Measurements from ENCODE around the gene RPTOR. TPM values are rescaled to one million over a fixed set of nuclear protein-coding genes. Genes with fewer than 3 reads are reported as not detected.

The RPTOR gene
- total RNA-seq, 1 donor: 29.8 TPM

DNA sequence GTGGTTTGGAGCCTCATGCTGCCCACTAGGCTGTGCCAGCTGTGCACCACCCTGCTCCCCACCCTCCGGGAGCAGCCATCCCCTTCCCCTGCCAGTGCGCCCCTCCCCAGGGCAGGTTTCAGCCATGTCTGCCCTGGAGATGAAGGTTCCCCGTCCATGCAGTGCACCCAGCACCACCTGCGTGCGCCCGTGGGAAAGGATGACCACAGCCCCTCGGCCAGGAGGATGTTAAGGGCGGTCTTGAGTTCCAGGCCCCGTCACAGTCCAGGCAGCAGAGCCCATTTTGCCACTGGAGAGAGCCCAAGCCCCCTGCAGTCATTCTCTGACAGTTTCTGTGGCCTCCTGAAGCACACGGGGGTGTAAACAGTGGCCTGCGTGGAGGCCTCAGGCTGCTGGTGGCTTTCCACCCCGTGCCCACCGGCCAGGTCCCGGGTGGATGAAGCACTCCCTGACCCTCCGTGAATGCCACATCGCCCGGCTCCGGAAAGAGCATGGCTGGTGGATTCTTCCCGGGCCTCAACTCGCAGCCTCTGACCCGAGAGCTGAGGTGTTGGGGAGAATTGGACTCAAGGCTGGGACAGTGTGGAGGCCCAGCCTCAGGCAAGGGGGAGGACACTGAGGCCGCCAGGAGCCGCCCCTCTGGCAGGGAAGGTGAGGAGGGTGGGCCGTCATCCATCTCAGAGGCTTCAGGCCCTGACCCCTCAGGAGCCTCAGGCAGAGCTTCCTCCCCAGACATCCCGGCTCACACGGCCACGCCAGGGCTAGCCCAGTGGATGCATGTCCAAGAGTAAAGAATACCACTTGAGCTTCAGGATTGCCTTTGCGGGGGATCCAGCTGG lies 377.3 kb downstream of the RPTOR start:
- no peaks in the 10 kb centered on the region for H3K27me3 ChIP-seq (ENCODE audit: insufficient read depth, low read length)
- H3K4me3 ChIP-seq (ENCODE audit: low read length): no peak overlapping the region
- H3K4me1 ChIP-seq (ENCODE audit: insufficient read depth, low read length): no peaks in the 10 kb centered on the region
- no peaks in the 10 kb centered on the region for H3K9me3 ChIP-seq (ENCODE audit: low read depth, low read length)

DNA sequence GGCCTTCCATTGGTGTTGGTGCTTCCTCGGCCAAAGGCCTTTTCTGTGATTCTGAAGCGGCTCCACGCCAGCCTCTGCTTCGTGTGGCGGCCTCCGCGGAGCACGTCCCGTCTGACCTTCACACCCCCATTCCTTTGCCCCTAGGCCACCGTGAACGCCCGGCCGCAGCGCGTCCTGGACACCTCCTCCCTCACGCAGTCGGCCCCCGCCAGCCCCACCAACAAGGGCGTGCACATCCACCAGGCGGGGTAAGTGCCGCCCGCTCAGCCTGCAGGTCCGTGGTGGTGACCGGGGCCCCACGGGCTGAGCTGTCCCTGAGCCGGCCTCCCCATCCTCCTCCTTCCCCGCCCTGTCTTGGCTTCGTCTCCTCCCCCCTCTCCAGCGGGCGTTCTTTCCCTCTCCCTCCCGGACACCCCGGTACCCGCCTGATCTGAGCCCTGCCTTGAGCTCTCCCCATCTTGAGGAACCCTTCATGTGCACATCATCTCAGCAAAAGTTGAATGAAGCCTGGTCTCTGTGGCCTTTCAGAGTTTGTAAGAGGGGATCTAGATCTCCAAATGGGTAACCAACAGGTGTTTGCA lies 378.0 kb downstream of the RPTOR start:
- Histone ChIP-seq H3K9me3 (ENCODE audit: low read depth, low read length) (no peaks in the 10 kb centered on the region), H3K27me3 (ENCODE audit: insufficient read depth, low read length) (no peaks in the 10 kb centered on the region), H3K4me1 (ENCODE audit: insufficient read depth, low read length) (no peaks in the 10 kb centered on the region), H3K4me3 (ENCODE audit: low read length) (no peak overlapping the region)

DNA sequence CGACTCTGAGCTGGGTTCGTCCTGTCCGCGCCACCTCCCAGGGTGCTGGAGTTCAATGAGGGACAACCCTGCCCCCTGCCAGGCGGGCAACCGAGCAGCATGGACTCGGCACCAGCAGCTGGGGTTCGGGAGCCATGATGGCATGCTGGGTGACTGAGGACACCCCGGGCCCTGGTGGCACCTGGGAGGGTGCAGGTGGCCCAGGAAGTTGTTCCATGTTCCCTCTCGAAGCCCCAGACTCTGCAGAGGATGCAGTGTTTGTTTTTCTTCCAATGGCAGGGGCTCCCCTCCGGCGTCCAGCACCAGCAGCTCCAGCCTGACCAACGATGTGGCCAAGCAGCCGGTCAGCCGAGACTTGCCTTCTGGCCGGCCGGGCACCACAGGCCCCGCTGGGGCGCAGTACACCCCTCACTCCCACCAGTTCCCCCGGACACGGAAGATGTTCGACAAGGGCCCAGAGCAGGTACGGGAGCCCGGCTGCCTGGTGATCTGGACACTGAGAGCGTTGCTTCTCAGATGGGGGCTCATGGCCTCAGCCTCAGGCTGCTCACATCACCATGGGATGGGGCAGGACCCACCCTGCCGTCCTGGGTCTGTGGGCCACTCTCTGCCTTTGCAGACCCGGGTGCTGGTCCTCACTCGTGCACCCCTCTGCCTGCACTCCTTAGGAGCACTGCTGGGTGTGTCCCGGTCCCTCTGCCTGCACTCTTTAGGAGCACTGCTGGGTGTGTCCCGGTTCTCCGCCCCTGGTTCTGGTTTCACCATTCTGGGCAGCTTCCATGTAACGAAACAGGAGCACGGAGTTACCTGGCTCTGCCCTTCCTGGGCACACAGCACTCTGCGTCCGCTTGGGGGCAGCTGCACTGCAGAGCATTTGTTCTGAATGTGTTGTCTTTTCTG lies 378.8 kb downstream of the RPTOR start:
- no peak overlapping the region for H3K4me3 ChIP-seq (ENCODE audit: low read length)
- H3K27me3 ChIP-seq (ENCODE audit: insufficient read depth, low read length): no peaks in the 10 kb centered on the region
- no peaks in the 10 kb centered on the region for H3K4me1 ChIP-seq (ENCODE audit: insufficient read depth, low read length)
- no peaks in the 10 kb centered on the region for H3K9me3 ChIP-seq (ENCODE audit: low read depth, low read length)

DNA sequence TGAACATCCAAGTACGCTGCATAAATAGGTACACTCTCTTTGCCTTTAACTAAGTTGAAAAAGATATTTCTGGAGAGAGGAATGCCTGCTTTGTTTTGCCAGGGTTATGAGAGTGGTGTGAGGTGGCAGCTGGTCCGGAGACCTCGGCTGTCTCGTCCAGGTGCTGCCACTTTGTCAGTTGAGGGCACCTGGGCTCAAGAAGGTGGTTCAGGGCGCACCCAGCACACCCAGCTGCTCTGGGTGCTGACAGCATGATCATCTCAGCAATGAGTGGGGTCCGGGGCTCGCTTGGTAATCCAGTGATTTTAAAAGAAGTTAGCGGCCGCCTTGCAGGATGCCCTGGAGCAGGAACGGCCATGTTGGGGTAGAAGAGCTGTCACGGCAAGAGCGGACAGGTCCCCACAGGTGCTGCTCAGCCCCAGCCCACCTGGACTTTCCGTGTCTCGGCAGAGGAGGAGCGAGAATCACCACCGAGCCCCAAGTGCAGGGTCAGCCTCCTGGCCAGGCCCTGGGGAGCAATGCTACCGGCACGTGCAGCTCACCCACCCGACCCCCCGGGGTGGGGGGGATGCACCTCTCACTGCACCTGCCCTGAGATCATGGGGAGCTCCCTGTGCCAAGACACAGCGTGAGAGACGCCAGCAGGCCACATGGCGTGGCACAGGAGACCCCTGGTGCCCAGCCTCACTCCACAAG lies 379.6 kb downstream of the RPTOR start:
- H3K27me3 ChIP-seq (ENCODE audit: insufficient read depth, low read length): no peaks in the 10 kb centered on the region
- H3K9me3 ChIP-seq (ENCODE audit: low read depth, low read length): no peaks in the 10 kb centered on the region
- H3K4me3 ChIP-seq (ENCODE audit: low read length): no peak overlapping the region
- no peaks in the 10 kb centered on the region for H3K4me1 ChIP-seq (ENCODE audit: insufficient read depth, low read length)

DNA sequence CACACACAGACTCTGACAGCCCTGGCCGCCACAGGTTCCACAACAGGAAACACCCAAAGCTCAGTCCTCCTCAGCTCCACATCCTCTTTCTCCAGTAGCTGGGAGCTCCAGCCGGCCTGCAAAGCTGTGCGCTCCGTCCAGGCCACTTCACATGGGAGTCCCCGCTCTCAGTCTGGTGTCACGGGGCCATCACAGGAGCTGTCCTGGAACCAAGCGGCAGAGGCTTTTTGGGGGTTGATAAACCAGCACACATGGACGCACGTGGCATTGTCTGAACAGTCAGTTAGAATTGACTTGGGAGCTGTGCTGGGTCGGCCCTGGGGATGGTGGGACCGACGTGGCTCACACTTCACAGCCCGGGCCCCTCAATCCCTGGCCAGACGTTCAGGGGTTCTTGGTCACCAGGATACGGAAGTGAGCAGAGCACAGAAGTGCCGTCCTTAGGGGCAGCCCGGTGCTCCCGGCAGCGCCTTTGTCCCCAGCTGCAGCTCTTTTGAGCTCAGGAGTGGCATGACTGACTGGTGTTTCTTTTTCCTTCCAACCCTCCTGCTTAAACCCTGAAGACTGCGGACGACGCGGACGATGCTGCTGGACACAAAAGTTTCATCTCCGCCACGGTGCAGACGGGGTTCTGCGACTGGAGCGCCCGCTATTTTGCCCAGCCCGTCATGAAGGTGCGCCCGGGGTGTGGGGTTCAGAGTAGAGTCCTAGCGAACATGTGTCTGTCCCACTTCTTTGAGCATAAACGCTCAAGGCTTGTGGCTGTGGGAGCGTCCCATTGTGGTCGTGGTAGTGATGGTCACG lies 380.4 kb downstream of the RPTOR start:
- H3K27me3 ChIP-seq (ENCODE audit: insufficient read depth, low read length): no peaks in the 10 kb centered on the region
- H3K9me3 ChIP-seq (ENCODE audit: low read depth, low read length): no peaks in the 10 kb centered on the region
- H3K4me1 ChIP-seq (ENCODE audit: insufficient read depth, low read length): no peaks in the 10 kb centered on the region
- H3K4me3 ChIP-seq (ENCODE audit: low read length): no peak overlapping the region

DNA sequence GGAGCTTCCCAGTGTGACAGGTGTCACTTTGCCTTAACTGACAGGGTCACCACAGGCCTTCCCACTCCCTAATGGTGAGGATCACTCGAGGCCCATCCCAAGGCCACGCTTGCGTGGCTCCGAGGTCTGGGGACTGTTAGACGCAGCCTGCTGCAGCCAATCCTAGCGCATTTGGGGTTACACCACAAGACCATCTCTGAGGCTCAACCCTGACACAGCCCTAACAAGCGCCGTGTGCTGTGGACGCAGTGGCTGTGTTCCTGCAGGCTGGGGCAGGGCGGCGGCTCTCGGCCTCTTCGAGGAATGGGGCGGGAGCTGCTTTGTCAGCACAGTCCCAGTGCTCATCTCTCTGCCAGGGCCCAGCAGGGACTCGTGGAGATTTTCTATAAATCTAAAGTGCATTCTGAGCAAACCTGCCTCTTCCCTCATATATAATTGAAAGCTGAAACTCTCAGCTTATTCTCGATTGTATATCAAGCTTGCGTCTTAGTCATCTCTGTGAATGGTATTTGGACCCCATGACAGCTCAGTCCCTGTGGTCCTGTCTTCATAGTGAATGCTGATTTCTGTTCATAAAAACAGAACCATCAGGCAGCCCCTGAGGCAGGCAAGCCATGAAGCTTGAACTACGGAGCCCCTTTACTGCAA lies 381.2 kb downstream of the RPTOR start:
- no peaks in the 10 kb centered on the region for H3K9me3 ChIP-seq (ENCODE audit: low read depth, low read length)
- H3K4me3 ChIP-seq (ENCODE audit: low read length): no peak overlapping the region
- no peaks in the 10 kb centered on the region for H3K4me1 ChIP-seq (ENCODE audit: insufficient read depth, low read length)
- no peaks in the 10 kb centered on the region for H3K27me3 ChIP-seq (ENCODE audit: insufficient read depth, low read length)

DNA sequence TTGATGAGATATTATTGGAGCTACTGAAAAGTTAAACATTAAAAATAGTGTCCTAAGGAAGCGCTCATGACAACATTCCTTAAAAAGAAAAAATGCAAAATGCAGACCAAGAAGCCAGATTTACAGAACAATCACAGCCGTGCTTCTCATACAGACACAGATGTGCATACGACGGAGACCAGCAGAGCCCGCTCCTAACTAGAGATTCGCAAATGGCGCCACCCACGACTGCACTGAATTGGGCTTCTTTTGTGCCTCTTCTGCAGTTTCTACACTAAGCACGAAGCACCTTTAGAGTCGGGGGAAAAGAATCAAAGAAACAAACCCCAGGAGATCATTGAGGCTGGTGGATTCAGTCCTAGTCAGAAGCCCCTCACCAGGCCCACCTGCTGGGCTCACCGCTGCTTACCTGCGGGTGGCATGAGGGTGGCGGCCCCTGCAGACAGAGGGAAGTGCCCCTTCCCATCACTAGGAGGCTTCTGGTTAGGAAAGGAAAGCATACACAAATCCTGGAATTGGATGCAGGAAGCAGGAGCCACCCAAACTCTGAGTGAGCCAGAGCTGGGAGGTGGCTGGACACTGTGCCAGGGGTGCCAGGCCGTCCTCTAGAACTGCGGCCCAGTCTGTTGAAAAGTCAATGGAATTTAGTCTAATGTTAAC lies 382.1 kb downstream of the RPTOR start:
- H3K4me1 ChIP-seq (ENCODE audit: insufficient read depth, low read length): no peaks in the 10 kb centered on the region
- H3K4me3 ChIP-seq (ENCODE audit: low read length): no peak overlapping the region
- H3K9me3 ChIP-seq (ENCODE audit: low read depth, low read length): no peaks in the 10 kb centered on the region
- H3K27me3 ChIP-seq (ENCODE audit: insufficient read depth, low read length): no peaks in the 10 kb centered on the region

DNA sequence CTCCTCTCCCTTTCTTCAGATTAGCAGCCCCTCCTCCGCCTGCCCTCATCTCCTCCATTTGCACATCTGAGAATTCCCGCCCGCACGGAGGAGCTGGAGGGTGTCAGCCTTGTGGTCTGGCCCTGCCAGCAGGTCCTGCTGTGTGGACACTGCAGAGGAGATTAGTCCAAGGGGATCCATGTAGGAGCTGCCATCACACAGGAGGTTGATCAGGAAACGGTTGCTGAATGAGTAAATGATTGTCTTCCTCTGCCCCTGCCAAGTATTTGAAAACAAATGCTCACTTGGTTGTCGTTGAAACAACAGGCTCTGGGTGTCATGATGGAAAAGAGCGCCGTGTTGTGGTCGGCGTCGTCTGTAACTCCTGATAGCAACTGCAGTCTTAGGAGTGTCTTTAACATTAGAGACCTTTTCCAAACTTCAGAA lies 383.2 kb downstream of the RPTOR start:
- Histone ChIP-seq H3K27me3 (ENCODE audit: insufficient read depth, low read length) (no peaks in the 10 kb centered on the region), H3K4me3 (ENCODE audit: low read length) (no peak overlapping the region), H3K9me3 (ENCODE audit: low read depth, low read length) (no peaks in the 10 kb centered on the region), H3K4me1 (ENCODE audit: insufficient read depth, low read length) (no peaks in the 10 kb centered on the region)

DNA sequence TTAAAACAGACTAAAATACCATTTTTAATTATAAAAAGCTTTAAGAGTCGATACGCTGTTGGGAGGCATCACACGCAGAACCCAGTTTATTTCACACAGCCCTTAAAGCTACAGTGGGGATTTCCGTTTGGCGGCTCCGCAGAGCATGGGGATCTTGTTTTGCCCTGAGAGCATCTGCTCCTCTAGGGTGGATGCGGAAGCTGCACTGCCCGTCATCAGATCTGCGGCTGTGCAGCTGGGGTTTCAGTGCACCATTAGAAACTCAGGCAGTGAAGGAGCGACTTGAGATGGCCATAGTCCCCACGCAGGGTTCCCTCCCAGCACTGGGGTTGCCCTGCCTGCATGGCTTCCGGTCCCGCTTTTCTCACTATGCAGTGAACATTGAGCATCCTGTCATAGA lies 384.8 kb downstream of the RPTOR start:
- Histone ChIP-seq H3K9me3 (ENCODE audit: low read depth, low read length) (no peaks in the 10 kb centered on the region), H3K27me3 (ENCODE audit: insufficient read depth, low read length) (no peaks in the 10 kb centered on the region), H3K4me3 (ENCODE audit: low read length) (no peak overlapping the region), H3K4me1 (ENCODE audit: insufficient read depth, low read length) (no peaks in the 10 kb centered on the region)

DNA sequence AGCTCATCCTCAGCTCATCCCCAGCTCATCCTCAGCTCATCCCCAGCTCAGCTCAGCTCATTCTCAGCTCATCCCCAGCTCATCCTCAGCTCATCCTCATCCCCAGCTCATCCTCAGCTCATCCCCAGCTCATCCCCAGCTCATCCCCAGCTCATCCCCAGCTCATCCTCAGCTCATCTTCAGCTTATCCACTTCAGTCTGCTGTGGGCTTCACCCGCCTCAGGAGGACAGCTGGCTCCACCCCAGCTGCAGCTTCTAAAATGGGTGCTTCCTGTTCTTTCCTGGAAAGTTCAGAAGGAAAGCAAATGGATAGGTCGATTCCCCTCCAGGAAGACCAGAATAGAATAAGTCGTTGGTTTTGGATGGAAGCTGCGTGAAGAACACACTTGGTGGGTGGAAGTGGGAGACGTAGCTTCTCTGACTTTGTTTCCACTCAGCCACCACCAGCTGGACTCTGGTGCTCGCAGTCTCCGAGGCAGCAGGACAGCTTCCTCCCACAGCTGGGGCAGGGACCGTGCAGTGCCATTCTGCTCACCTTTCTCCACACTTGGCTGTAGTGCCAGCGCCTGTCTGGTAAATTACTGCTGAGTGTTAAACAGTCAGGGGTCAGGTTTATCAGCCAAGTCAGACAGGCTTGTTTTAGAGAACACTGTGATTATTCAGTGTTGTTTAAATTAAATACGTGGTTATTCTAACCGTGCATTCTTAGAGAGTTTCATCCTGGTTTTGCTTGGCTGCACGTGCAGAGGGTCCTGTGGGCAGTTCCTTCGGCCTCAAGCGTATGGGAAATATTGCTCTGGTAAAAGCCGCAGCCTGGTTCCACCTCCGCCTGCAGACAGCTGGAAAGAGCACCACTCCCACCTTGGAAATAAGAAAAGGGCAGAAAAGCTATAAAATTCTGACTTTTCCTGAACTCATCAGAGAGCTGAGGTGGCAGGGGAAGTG lies 386.0 kb downstream of the RPTOR start:
- no peaks in the 10 kb centered on the region for H3K27me3 ChIP-seq (ENCODE audit: insufficient read depth, low read length)
- H3K4me1 ChIP-seq (ENCODE audit: insufficient read depth, low read length): no peaks in the 10 kb centered on the region
- H3K9me3 ChIP-seq (ENCODE audit: low read depth, low read length): no peaks in the 10 kb centered on the region
- H3K4me3 ChIP-seq (ENCODE audit: low read length): no peak overlapping the region

DNA sequence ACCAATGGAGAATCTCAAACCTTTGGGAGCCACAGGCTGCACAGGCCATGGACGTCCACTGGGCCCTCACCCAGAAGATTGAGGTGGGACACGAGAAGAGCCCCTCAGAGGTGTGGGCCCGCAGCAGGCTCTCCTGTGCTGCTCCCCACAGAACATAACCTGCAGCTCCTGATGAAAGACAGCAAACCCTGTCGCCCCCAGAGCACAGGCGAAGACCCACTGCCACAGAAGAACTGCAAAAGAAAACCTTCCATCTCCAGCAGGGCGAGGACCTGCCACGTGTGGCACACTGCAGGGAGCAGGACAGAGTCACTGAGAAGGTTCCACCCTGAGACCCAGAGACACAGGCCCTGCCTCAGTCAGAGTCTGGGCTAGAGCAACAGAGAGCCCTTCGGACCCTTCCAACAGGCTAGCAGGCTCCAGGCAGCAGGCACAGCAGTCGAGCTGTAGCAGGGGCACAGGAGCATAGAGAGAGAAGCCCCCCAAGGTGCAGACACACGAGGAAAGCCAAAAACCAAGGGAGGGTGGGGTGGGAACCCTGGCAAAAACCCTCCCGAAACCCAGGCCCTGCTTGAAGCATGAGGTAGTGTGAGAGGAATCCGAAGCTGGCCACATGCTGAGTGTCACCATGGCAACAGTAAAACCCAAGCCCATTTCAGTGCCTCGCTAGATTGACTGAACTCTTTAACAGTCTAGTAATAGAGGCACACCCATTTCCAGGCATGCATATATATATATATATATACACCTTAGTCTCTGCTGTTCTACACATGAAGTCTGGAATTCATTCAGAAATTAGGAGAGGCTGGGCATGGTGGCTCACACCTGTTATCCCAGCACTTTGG lies 387.0 kb downstream of the RPTOR start:
- no peaks in the 10 kb centered on the region for H3K4me1 ChIP-seq (ENCODE audit: insufficient read depth, low read length)
- H3K27me3 ChIP-seq (ENCODE audit: insufficient read depth, low read length): no peaks in the 10 kb centered on the region
- no peaks in the 10 kb centered on the region for H3K9me3 ChIP-seq (ENCODE audit: low read depth, low read length)
- H3K4me3 ChIP-seq (ENCODE audit: low read length): no peak overlapping the region

DNA sequence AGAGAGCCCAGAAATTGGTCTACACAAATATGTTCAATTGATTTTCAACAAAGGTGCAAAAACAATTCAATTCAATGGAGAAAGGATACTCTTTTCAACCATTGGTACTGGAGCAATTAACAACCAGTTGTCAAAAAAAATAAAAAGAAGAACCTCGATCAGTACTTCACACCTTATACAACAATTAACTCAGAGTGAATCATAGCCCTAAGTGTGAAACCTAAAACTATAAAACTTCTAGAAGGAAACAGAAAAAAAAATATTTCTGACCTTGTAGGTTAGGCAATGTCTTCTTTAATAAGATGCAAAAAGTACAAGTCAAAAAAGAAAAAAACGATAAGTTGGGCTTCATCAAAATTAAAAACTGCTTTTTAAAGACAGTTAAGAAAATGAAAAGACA lies 390.9 kb downstream of the RPTOR start:
- Histone ChIP-seq H3K4me3 (ENCODE audit: low read length) (no peak overlapping the region), H3K4me1 (ENCODE audit: insufficient read depth, low read length) (peaks cover 26% of the 10 kb centered on the region), H3K27me3 (ENCODE audit: insufficient read depth, low read length) (no peaks in the 10 kb centered on the region), H3K9me3 (ENCODE audit: low read depth, low read length) (no peaks in the 10 kb centered on the region)
